Transverse colon (tissue), 4 donors: ENCODE measurements around the gene ELMO3. TPM values are rescaled to one million over a fixed set of nuclear protein-coding genes. Genes with fewer than 3 reads are reported as not detected.

Source experiments
- DNase-seq: peaks from one replicate; pipeline ENCODE4 v3.0.0-alpha.2; 2019
- H3K27ac ChIP-seq, 4 donors: fragments of 200-600 bp; sonication (generic); 2 replicates each; pipeline ENCODE4 v1.5.1; 2016 to 2018; ENCODE audit warnings: inconsistent platforms in 4 of 4
- H3K27me3 ChIP-seq: fragments of 200-600 bp; sonication (generic); 2 replicates; pipeline ENCODE4 v1.5.1; 2017; ENCODE audit warnings: inconsistent platforms
- H3K36me3 ChIP-seq, 4 donors: fragments of 200-600 bp; sonication (generic); 2 replicates each; pipeline ENCODE4 v1.5.1; 2017 to 2019; ENCODE audit warnings: inconsistent platforms in 4 of 4
- H3K4me1 ChIP-seq, 4 donors: fragments of 200-600 bp; sonication (generic); 2 replicates each; pipeline ENCODE4 v1.5.1; 2017 to 2020; ENCODE audit warnings: inconsistent platforms in 4 of 4
- H3K4me3 ChIP-seq, 4 donors: fragments of 200-600 bp; sonication (generic); 1 replicate in 1 of 4; 2 replicates in 3 of 4; pipeline versions ENCODE4 v1.5.1 to v1.6.1; 2017 to 2019; ENCODE audit warnings: inconsistent platforms in 4 of 4
- H3K9me3 ChIP-seq, 2 donors: fragments of 200-600 bp; sonication (generic); 2 replicates each; pipeline ENCODE4 v1.5.1; 2017 to 2019; ENCODE audit warnings: inconsistent platforms in 2 of 2
- EP300 ChIP-seq: sonication (generic); formaldehyde crosslinking; IDR thresholded peaks from one replicate; pipeline ENCODE4 v1.6.1; 2017; ENCODE audit warnings: antibody characterized with exemption, low read depth
- POLR2A ChIP-seq: fragments of 450-650 bp; IDR thresholded peaks from one replicate; pipeline ENCODE4 v1.6.1; 2016; ENCODE audit warnings: antibody characterized with exemption, mild to moderate bottlenecking, moderate library complexity
- POLR2AphosphoS5 ChIP-seq, 3 donors: sonication (generic); formaldehyde crosslinking; IDR thresholded peaks; one replicate each; pipeline ENCODE4 v1.6.1; 2016; ENCODE audit warnings: antibody characterized with exemption in 3 of 3
- WGBS, 2 donors: methylation state at CpG; one replicate each; pipeline ENCODE4 v1.1.5; 2018; ENCODE audit warnings: low coverage in 1 of 2; 5-methylcytosine and 5-hydroxymethylcytosine counted together
- in situ Hi-C, 4 donors: fragments of 200-750 bp; cut with MboI; loops; one replicate each; pipeline versions ENCODE4 v1.15.0 to v1.15.1; 2017; ENCODE audit warnings: low sequenced_read_pairs in 3 of 4, low pct_ligation_motif_present in 1 of 4, low pct_unique_long_range_greater_than_20kb in 1 of 4
- intact Hi-C: fragments of 100-400 bp; cut with DNase I; formaldehyde crosslinking; loops from one replicate; pipeline ENCODE4 v1.15.1; 2023; ENCODE audit warnings: low total_unique reads
- total RNA-seq, 4 donors: library from RNA; depleted of rRNA; stranded (reverse); fragments of >200 nt; gene quantifications; one replicate each; pipeline ENCODE4 v1.1.0, GENCODE V29; 2016
- TF ChIP-seq, protein P1 (sequence below), 5 experiments: fragments of 200-600 bp in 3 of 5; fragments of 450-650 bp in 2 of 5; sonication (generic) in 3 of 5; IDR thresholded peaks; 1 replicate in 2 of 5; 2 replicates in 3 of 5; pipeline ENCODE4 v1.5.1; 2016 to 2017; ENCODE audit warnings: antibody characterized with exemption in 5 of 5, inconsistent platforms in 3 of 5, mild to moderate bottlenecking in 2 of 5, moderate library complexity in 1 of 5

The ELMO3 gene
- total RNA-seq, 4 donors from 2014 or later: 61.0 to 91.5 (median 77.7) TPM

DNA sequence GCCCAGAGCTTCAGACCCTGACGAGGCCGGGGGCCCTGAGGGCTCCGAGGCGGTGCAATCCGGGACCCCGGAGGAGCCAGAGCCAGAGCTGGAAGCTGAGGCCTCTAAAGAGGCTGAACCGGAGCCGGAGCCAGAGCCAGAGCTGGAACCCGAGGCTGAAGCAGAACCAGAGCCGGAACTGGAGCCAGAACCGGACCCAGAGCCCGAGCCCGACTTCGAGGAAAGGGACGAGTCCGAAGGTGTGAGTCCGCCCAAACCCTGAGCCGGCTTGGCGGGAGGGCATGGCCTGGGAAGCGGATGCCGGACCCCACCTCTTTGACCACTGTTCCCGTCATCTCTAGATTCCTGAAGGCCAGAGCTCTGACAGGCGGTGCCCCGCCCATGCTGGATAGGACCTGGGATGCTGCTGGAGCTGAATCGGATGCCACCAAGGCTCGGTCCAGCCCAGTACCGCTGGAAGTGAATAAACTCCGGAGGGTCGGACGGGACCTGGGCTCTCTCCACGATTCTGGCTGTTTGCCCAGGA, 24.2 kb upstream of the ELMO3 start:
- intact Hi-C loops (loop anchor here (5.0 kb wide), 1 partner anchor 367 kb away; no protein-coding TSS in a partner anchor), in situ Hi-C loops (loop anchor here in 2 of 4 donors (25.0 kb wide), 2 partner anchors 187 to 212 kb away; partner anchors contain the start of genes CES3 (in 1 of the 2) and CES4A (in 1 of the 2))
- Histone ChIP-seq H3K27ac (peak overlapping the region; percentile 89 to 95 (median 94)), H3K27me3 (no peaks in the 10 kb centered on the region), H3K36me3 (no peaks in the 10 kb centered on the region), H3K4me1 (peaks cover 33 to 55% (median 43%) of the 10 kb centered on the region in 4 donors), H3K4me3 (peak overlapping the region; percentile 29 to 52 (median 40)), H3K9me3 (no peaks in the 10 kb centered on the region)
- DNase-seq: no peak
- TF ChIP-seq, protein P1, sequence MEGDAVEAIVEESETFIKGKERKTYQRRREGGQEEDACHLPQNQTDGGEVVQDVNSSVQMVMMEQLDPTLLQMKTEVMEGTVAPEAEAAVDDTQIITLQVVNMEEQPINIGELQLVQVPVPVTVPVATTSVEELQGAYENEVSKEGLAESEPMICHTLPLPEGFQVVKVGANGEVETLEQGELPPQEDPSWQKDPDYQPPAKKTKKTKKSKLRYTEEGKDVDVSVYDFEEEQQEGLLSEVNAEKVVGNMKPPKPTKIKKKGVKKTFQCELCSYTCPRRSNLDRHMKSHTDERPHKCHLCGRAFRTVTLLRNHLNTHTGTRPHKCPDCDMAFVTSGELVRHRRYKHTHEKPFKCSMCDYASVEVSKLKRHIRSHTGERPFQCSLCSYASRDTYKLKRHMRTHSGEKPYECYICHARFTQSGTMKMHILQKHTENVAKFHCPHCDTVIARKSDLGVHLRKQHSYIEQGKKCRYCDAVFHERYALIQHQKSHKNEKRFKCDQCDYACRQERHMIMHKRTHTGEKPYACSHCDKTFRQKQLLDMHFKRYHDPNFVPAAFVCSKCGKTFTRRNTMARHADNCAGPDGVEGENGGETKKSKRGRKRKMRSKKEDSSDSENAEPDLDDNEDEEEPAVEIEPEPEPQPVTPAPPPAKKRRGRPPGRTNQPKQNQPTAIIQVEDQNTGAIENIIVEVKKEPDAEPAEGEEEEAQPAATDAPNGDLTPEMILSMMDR (IDR thresholded peaks at IDR 0.05): no peak
- TF ChIP-seq POLR2AphosphoS5 (IDR thresholded peaks at IDR 0.05) (no peak), POLR2A (no peak), EP300 (no peak)
- 66% methylated on average over 27 of the region's 31 CpGs; no CpG with 5 or more reads in 1 of the 2 donors for WGBS, 2 donors

DNA sequence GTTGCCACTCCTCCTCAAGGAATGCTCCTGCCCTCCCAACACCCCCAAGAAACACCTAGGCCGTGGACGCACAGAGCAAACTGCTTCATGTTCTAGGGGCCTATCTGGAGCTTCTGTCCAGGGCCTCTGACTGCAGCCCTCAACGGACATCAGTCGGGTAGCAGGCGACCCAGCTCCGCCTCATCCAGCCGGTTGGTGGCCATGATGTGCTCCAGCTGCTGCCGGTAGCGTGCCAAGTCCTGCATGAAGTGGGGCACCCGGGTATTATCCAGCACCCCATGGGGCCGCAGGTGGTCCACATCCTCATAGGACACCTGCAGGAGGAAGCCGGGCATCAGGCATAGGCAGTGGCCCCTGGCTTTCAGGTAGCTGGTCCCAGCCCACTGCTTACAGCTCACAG, 22.3 kb upstream of the ELMO3 start:
- Histone ChIP-seq H3K4me3 (no peak overlapping the region), H3K9me3 (no peaks in the 10 kb centered on the region), H3K4me1 (peaks cover 30 to 38% (median 33%) of the 10 kb centered on the region in 4 donors), H3K36me3 (no peaks in the 10 kb centered on the region), H3K27ac (no peak overlapping the region), H3K27me3 (no peaks in the 10 kb centered on the region)
- 87% methylated on average over 12 of the region's 12 CpGs; no CpG with 5 or more reads in 1 of the 2 donors for whole genome bisulfite sequencing, 2 donors
- in situ Hi-C loops: no loop called here
- intact Hi-C loops: no loop called here
- DNase-seq: no peak
- no peak for TF ChIP-seq POLR2AphosphoS5 (IDR thresholded peaks at IDR 0.05)
- no peak for TF ChIP-seq EP300
- TF ChIP-seq, protein P1 (IDR thresholded peaks at IDR 0.05): no peak
- no peak for TF ChIP-seq POLR2A

DNA sequence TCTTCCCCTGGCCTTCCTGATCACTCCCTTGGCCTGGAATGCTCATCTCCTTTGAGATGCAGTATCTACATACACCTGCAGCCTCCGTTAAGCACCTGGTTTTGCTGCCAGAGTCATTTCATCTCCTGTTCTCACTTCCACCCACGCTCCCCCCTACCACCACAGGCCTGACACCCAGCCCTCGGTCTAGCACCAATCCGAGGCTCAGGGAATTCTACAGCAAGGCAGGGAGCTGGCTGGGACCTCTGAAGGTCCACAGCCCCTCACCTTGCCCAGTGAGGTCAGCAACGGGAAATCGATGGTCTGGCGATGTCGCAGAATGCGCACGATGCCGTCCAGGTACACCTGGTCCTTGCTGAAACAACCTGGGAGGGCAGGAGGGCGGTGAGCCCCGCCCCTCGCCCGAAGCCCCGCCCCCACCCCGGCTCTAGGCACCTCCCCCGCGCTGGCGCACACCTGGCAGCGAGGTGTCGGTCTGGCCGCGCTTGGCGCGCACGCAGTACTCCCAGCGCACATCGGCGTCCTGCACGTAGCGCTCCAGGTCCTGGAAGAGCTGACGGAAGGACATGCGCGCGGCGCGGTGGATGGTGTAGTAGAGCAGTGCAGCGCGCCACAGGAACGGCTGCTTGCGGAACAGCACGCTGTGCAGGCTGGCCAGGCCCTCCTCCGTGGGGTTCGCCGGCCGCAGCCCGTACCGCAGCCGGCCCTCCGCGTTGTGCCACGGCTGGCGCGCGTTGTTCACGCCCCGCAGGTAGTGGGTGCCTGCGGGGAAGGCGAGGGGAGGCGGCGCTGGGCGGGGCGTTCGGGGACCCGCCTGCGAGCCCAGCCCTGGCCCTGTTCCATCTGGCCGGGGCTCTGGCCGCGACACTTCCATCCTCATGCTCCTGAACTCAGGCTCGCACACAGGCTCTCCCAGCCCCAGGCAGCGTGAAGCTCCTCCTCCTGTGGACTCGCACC, 20.9 kb upstream of the ELMO3 start:
- in situ Hi-C loops (no loop called here), intact Hi-C loops (no loop called here)
- Histone ChIP-seq H3K36me3 (no peaks in the 10 kb centered on the region), H3K4me1 (peaks cover 31 to 45% (median 35%) of the 10 kb centered on the region in 4 donors), H3K27me3 (no peaks in the 10 kb centered on the region), H3K27ac (peak overlapping the region; percentile 63 to 93 (median 82)), H3K4me3 (peak overlapping the region; percentile 16 to 49 (median 40)), H3K9me3 (no peaks in the 10 kb centered on the region)
- DNase-seq: peak; percentile 87
- 4 to 50% methylated on average over 2 to 62 of the region's 73 CpGs for WGBS, 2 donors
- TF ChIP-seq EP300 (no peak), POLR2AphosphoS5 (IDR thresholded peaks at IDR 0.05) (peak; percentile 55 to 88 (median 83)), POLR2A (peak; percentile 67)
- TF ChIP-seq, protein P1 (IDR thresholded peaks at IDR 0.05): peak in 2 of 5 experiments; percentile 12 to 46

DNA sequence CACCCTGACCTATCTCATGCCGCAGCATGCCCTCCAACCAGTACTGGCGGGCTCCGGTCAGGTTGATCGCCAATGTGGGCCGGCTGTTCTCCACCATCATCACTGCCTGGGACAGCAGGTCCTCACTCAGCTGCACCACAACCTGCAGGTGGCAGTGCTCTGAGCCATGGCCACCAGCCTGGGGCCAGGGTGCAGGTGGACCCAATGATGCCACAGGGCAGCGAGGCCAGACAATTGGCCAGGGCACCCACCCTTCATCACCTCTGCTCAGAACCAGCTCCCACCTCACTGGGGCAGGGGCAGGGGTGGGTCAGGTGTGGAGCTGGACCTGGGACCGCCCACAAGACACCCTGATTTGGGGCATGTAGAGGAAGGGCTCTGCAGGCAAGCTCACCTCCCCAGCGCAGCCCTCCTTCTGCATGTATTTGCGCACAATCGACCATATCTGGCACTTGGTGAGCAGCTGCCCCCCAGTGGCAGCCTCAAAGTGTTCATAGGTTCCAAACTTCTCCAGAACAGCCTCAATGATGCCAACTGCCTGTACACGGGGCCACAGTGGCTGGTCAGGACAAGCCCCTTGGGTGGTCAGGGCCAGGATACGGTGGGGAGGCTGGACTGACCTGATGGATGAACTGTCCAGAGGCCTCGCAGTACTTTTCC, 19.4 kb upstream of the ELMO3 start:
- no peak overlapping the region for H3K4me3 ChIP-seq
- no peak for TF ChIP-seq POLR2A
- no peak for TF ChIP-seq POLR2AphosphoS5 (IDR thresholded peaks at IDR 0.05)
- TF ChIP-seq, protein P1 (IDR thresholded peaks at IDR 0.05): no peak
- no peak for TF ChIP-seq EP300
- peaks cover 23 to 38% (median 29%) of the 10 kb centered on the region in 4 donors for H3K4me1 ChIP-seq
- H3K27me3 ChIP-seq: no peaks in the 10 kb centered on the region
- intact Hi-C loops (no loop called here), in situ Hi-C loops (no loop called here)
- no peak overlapping the region for H3K27ac ChIP-seq
- H3K9me3 ChIP-seq: no peaks in the 10 kb centered on the region
- WGBS, 2 donors: 89 to 97% methylated on average over 6 to 13 of the region's 13 CpGs
- no peak for DNase-seq
- no peaks in the 10 kb centered on the region for H3K36me3 ChIP-seq
